Breast epithelium (tissue), 4 donors: ENCODE results near the gene HDDC3. TPM values are rescaled to one million over a fixed set of nuclear protein-coding genes. Genes with fewer than 3 reads are reported as not detected.

Experiments
- DNase-seq, 2 donors: peaks; one replicate each; pipeline ENCODE4 v3.0.0-alpha.2; 2019; ENCODE audit warnings: low spot score in 2 of 2
- H3K27ac ChIP-seq, 2 donors: fragments of 200-600 bp; sonication (generic) in 1 of 2; one replicate each; pipeline ENCODE4 v1.5.1; 2016 to 2019; ENCODE audit warnings: mild to moderate bottlenecking in 1 of 2
- H3K27me3 ChIP-seq, 2 donors: fragments of 200-600 bp; sonication (generic) in 1 of 2; one replicate each; pipeline versions ENCODE4 v1.5.1 to v1.6.0; 2017 to 2019; ENCODE audit warnings: control low read depth in 1 of 2, mild to moderate bottlenecking in 1 of 2
- H3K36me3 ChIP-seq: fragments of 200-600 bp; one replicate; pipeline ENCODE4 v1.5.1; 2019
- H3K4me1 ChIP-seq, 2 donors: fragments of 200-600 bp; sonication (generic); one replicate each; pipeline ENCODE4 v1.5.1; 2016 to 2019; ENCODE audit warnings: control low read depth in 1 of 2
- H3K4me3 ChIP-seq, 3 donors: fragments of 200-600 bp; sonication (generic); 1 replicate in 2 of 3; 2 replicates in 1 of 3; pipeline ENCODE4 v1.5.1; 2016 to 2019; ENCODE audit warnings: mild to moderate bottlenecking in 3 of 3, moderate library complexity in 2 of 3
- H3K9me3 ChIP-seq, 2 donors: fragments of 200-600 bp; sonication (generic) in 1 of 2; one replicate each; pipeline ENCODE4 v1.5.1; 2016 to 2019; ENCODE audit warnings: control low read depth in 1 of 2
- CTCF ChIP-seq, 3 donors: fragments of 450-650 bp; IDR thresholded peaks; one replicate each; pipeline ENCODE4 v1.5.1; 2016 to 2017; ENCODE audit warnings: antibody characterized with exemption in 3 of 3, mild to moderate bottlenecking in 3 of 3, moderate library complexity in 3 of 3
- POLR2A ChIP-seq: fragments of 450-650 bp; IDR thresholded peaks from one replicate; pipeline ENCODE4 v1.6.1; 2016; ENCODE audit warnings: antibody characterized with exemption, mild to moderate bottlenecking, moderate library complexity
- POLR2AphosphoS5 ChIP-seq, 3 donors: sonication (generic); formaldehyde crosslinking; IDR thresholded peaks; one replicate each; pipeline ENCODE4 v1.6.1; 2017; ENCODE audit warnings: antibody characterized with exemption in 3 of 3
- intact Hi-C: fragments of 100-400 bp; cut with DNase I; formaldehyde crosslinking; loops from one replicate; pipeline ENCODE4 v1.15.1; 2023; ENCODE audit warnings: low total_unique reads
- total RNA-seq, 3 donors: library from RNA; depleted of rRNA; stranded (reverse); fragments of >200 nt; gene quantifications; one replicate each; pipeline ENCODE4 v1.1.0, GENCODE V29; 2016

HDDC3 gene
- total RNA-seq, 3 donors from 2014 or later, result 19.0 to 22.3 (median 19.4) TPM

DNA sequence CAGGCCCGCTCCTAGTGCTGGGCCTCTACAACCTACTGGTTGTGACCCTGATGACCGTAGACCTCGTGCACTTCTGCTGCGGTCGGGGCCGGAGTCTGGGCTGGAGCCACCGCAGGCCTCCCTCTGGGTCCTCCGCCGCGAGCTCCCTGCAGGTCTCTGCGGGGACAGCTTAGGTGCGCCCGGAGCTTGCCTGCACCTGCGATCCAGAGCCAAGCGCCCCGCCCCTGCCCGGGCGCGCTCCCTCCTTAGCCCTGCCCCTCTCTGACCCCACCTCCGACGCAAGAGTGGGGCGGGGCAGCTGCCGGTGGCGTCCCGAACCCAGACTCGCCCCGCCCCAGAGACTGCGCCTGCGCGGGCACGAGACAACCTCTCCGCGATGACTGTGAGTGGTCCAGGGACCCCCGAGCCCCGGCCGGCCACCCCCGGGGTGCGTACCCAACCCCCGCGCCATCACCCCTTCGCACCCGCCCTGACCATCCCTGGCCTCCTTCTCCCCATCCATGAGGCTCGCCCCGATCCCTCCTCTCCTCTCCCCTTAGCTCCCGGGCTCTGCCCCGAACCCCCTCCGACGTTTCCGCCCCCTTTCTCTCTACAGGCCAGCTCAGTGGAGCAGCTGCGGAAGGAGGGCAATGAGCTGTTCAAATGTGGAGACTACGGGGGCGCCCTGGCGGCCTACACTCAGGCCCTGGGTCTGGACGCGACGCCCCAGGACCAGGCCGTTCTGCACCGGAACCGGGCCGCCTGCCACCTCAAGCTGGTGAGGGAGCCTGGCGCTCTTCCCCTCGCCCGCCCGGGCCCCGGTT is 2.8 kb upstream of the HDDC3 start, which contains the start of gene UNC45A:
Gene UNC45A (plus strand): TSS at position 337 of the 803 bp plus-strand sequence. CDS start 40 bp downstream, at position 377.
- H3K27ac ChIP-seq, result peak within 1 kb of the TSS; percentile 84 to 91
- TF ChIP-seq POLR2A, result no peak
- TF ChIP-seq CTCF (IDR thresholded peaks at IDR 0.05), result no peak
- peak in 1 of 3 donors; percentile 7 for TF ChIP-seq POLR2AphosphoS5 (IDR thresholded peaks at IDR 0.05)
- H3K9me3 ChIP-seq, result no peaks in the 10 kb centered on the region
- no peaks in the 10 kb centered on the region for H3K27me3 ChIP-seq
- peak; percentile 87 to 90 for DNase-seq
- intact Hi-C loops, result no loop called here
- peaks cover 4 to 14% of the 10 kb centered on the region in 2 donors for H3K4me1 ChIP-seq
- H3K4me3 ChIP-seq, result peak within 1 kb of the TSS; percentile 65 to 93 (median 78)
- H3K36me3 ChIP-seq, result peaks cover 4% of the 10 kb centered on the region

DNA sequence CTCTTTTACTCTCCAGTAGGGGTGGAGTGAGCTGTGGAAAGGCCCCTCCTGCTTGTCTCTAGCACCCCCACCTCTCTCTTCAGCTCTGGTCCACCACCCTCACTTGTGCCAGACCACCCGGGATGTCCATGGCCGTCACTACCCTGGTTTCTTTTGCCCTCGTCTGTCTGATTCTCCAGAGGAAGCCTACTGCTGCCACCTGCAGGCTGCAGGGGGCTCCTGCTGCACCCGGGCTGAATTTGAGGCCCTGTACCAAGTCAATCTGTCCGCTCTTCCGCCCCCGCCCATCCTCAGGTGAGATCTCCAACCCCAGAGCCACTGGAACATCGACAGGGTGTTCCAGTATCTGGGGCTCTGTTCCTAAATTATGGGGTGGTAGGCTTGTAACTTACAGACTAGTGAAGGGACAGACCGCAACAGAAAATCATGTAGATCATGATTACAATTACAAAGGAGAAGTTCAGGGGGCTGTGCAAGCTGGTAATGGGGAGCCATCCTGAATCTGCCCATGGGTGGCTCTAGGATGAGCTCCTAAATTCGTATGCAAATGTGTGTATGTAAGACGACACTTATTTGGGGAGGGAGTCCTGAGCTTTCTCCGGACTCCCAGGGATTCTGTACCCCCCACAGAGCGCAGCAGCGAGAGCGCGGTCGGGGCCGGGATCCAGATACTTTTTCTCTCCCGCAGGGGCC is 2.1 kb upstream of the HDDC3 start:
- peak overlapping the region; percentile 84 to 91 for H3K27ac ChIP-seq
- peak overlapping the region; percentile 65 to 93 (median 78) for H3K4me3 ChIP-seq
- no peaks in the 10 kb centered on the region for H3K27me3 ChIP-seq
- H3K9me3 ChIP-seq, result no peaks in the 10 kb centered on the region
- TF ChIP-seq CTCF (IDR thresholded peaks at IDR 0.05) (peak; percentile 38 to 81 (median 55)), POLR2A (no peak)
- intact Hi-C loops, result no loop called here
- H3K4me1 ChIP-seq, result peaks cover 4 to 14% of the 10 kb centered on the region in 2 donors
- H3K36me3 ChIP-seq, result no peaks in the 10 kb centered on the region
- DNase-seq, result peak; percentile 80 to 83

DNA sequence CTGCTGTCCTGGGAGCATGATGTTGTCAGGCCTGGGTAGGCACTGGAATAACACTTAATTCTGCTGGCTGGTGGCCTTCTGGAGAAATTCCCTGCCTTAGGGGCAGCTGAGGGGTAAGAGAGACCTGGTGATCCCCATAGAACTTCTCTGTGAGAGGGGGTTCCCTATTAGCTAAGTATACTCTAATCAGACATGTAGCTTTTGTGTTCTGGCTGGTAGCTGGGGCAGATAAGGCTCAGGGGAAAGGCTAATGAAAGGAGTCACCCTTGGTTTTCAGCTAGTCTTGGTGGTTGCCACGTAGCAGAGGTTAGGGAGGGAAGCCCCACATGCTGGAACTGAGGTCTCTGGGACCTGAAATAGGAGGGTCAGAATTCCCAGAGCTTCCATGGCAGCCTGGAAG is 952 bp upstream of the HDDC3 start:
- Histone ChIP-seq H3K27ac (no peak overlapping the region), H3K36me3 (no peaks in the 10 kb centered on the region), H3K9me3 (no peaks in the 10 kb centered on the region), H3K27me3 (no peaks in the 10 kb centered on the region), H3K4me1 (peaks cover 4 to 14% of the 10 kb centered on the region in 2 donors), H3K4me3 (no peak overlapping the region)
- intact Hi-C loops, result no loop called here
- no peak for TF ChIP-seq CTCF (IDR thresholded peaks at IDR 0.05)
- no peak for TF ChIP-seq POLR2A
- TF ChIP-seq POLR2AphosphoS5 (IDR thresholded peaks at IDR 0.05), result no peak
- no peak for DNase-seq

GRCh38 chr15:90932660-90932991 is 277 bp upstream of the HDDC3 start:
- H3K27ac ChIP-seq, result peak overlapping the region; percentile 91 to 96
- TF ChIP-seq POLR2AphosphoS5 (IDR thresholded peaks at IDR 0.05) (no peak), CTCF (IDR thresholded peaks at IDR 0.05) (no peak), POLR2A (no peak)
- peaks cover 4 to 14% of the 10 kb centered on the region in 2 donors for H3K4me1 ChIP-seq
- H3K4me3 ChIP-seq, result peak overlapping the region; percentile 80 to 88 (median 81)
- no peaks in the 10 kb centered on the region for H3K36me3 ChIP-seq
- H3K27me3 ChIP-seq, result no peaks in the 10 kb centered on the region
- intact Hi-C loops, result no loop called here
- H3K9me3 ChIP-seq, result no peaks in the 10 kb centered on the region
- no peak for DNase-seq

DNA sequence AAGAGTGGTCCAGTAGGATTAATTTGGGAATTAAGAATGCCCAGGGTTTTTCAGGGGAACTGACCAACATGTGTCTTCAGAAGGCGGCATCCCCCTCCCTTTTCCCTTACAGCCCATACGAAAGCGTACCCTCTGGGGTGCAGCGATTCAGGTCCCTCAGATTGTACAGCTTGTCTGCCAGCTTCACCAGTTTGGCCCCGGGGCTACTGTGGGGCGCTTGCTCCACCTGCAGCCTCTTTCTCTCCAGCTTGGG is 848 bp downstream of the HDDC3 start:
- Histone ChIP-seq H3K9me3 (no peaks in the 10 kb centered on the region), H3K27ac (peak overlapping the region; percentile 91 to 96), H3K4me1 (peaks cover 4 to 14% of the 10 kb centered on the region in 2 donors), H3K36me3 (no peaks in the 10 kb centered on the region), H3K27me3 (no peaks in the 10 kb centered on the region), H3K4me3 (peak overlapping the region; percentile 80 to 88 (median 81))
- DNase-seq, result no peak
- TF ChIP-seq CTCF (IDR thresholded peaks at IDR 0.05), result no peak
- no peak for TF ChIP-seq POLR2A
- no peak for TF ChIP-seq POLR2AphosphoS5 (IDR thresholded peaks at IDR 0.05)
- intact Hi-C loops, result no loop called here
